D721Med (cell line): ENCODE measurements around the gene ATP1B1.

Experiments
- DNase-seq: peaks from one replicate; pipeline ENCODE4 v3.0.0; 2011; ENCODE audit warnings: low spot score; ENCODE audit not compliant: insufficient read length
- FAIRE-seq: peaks from 2 replicates; lab custom pipeline; 2011; peaks lifted over from hg19 to GRCh38; lab: Jason Lieb, UNC
- CTCF ChIP-seq: IDR thresholded peaks from 2 replicates; pipeline ENCODE4 v1.5.1; 2012; ENCODE audit warnings: mild to moderate bottlenecking, control low read depth; ENCODE audit not compliant: insufficient read depth; ENCODE audit errors: missing control alignments

ATP1B1 gene

GRCh38 chr1:169138866-169139670 is 32.6 kb downstream of the ATP1B1 start:
- DNase-seq (no peak), FAIRE-seq (peak; percentile 56)
- no peak for TF ChIP-seq CTCF

GRCh38 chr1:169141356-169141755 is 34.9 kb downstream of the ATP1B1 start:
- no peak for TF ChIP-seq CTCF
- DNase-seq (no peak), FAIRE-seq (peak; percentile 89)

- no peak for DNase-seq
- FAIRE-seq = no peak
- TF ChIP-seq CTCF = no peak
Measured at GRCh38 chr1:169142129-169142528, 35.6 kb downstream of the ATP1B1 start.

GRCh38 chr1:169143346-169143745 is 36.9 kb downstream of the ATP1B1 start:
- no peak for TF ChIP-seq CTCF
- DNase-seq = no peak
- FAIRE-seq = peak; percentile 83

GRCh38 chr1:169143984-169144383 is 37.5 kb downstream of the ATP1B1 start:
- peak; percentile 64 for FAIRE-seq
- no peak for TF ChIP-seq CTCF
- DNase-seq = no peak

GRCh38 chr1:169144941-169145626 is 38.6 kb downstream of the ATP1B1 start:
- DNase-seq (no peak), FAIRE-seq (peak; percentile 38)
- no peak for TF ChIP-seq CTCF
